ENCODE measurements around the gene FIGLA.

DNA sequence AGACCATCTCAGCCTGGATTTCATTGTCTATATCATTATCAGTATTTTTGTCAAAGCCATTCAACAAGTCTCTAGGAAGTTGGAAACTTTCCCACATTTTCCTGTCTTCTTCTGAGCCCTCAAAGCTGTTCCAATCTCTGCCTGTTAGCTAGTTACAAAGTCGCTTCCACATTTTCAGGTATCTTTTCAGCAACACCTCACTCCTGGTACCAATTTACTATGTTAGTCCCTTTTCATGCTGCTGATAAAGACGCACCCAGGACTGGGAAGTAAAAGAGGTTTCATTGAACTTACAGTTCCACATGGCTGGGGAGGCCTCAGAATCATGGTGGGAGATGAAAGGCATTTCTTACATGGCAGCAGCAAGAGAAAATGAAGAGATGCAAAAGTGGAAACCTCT, 9.3 kb upstream of the FIGLA start:
- TF ChIP-seq ZNF274 (IDR thresholded peaks at IDR 0.05; ENCODE audit: low read depth, low read length) (no peak), YY1 (IDR thresholded peaks at IDR 0.05; ENCODE audit: insufficient read depth, insufficient read length) (no peak)
